Inferior parietal cortex (tissue), 1 donor: ENCODE measurements around the gene ZMYM2.

Source experiments
- DNase-seq: peaks from one replicate; pipeline ENCODE4 v3.0.0-alpha.2; 2016; ENCODE audit errors: extremely low spot score

Gene ZMYM2

GRCh38 chr13:20134732-20135131 is 176.2 kb downstream of the ZMYM2 start:
- no peak for DNase-seq

GRCh38 chr13:20136781-20137703 is 178.5 kb downstream of the ZMYM2 start:
- no peak for DNase-seq

- no peak for DNase-seq
Measured at GRCh38 chr13:20137875-20138274, 179.3 kb downstream of the ZMYM2 start.

GRCh38 chr13:20140487-20140886 is 182.0 kb downstream of the ZMYM2 start:
- DNase-seq = no peak
